Activated CD8-positive, alpha-beta memory T cell treated with anti-CD3 and anti-CD28 coated beads, Interleukin-2, amount 50 U/mL, for 1 hour (primary cell): Measurements from ENCODE around the gene KRTAP4-1.
"Not testable (repeated sequence)": the region's sequence is repeated elsewhere in the genome, so short reads cannot be mapped to it uniquely, and the experiment has no call there.

Source experiments
- DNase-seq: peaks from one replicate; pipeline ENCODE4 v3.0.0-alpha.2; 2020; ENCODE audit errors: extremely low read depth

The KRTAP4-1 gene

DNA sequence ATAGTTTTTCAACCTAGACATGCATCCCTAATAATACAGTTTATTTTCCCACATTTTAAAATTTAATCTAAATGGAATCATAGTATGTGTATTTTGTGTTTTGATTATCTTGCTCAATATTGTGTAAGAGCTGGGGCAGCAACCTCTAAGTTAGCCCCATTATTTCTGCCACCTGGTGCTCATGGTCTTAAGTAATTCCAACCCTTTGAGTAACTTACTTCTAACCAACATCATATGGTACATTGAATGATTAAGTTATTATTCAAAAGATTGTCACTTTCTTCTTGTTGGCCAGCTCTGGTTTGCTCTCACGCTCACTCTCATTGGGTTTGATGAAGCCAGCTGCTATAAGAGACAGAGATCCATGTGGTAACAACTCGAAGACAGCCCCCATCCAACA is 12.8 kb downstream of the KRTAP4-1 start:
- DNase-seq = no peak

DNA sequence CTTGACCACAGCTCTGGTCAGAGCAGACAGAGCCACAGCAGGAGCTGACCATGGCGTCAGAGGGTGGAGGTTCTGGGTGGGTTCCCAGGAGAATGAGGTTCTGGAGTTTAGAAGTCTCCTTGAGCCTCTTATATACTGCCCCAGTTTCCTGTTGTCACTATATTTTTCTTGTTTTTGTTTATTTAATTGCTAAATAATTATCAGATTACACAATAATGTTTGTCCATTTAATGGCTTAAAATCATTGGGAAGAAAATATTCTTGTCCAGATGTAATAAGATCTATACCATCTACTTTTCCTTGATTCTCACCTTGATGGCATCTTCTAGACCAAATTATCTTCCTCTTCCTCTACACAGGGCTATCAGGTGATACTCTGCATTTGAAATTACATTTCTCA is 16.6 kb downstream of the KRTAP4-1 start, which contains the start of gene KRTAP4-3:
Gene KRTAP4-3 (minus strand): TSS at position 101 of the 400 bp plus-strand sequence. CDS start 49 bp downstream, at position 52.
- no peak for DNase-seq

DNA sequence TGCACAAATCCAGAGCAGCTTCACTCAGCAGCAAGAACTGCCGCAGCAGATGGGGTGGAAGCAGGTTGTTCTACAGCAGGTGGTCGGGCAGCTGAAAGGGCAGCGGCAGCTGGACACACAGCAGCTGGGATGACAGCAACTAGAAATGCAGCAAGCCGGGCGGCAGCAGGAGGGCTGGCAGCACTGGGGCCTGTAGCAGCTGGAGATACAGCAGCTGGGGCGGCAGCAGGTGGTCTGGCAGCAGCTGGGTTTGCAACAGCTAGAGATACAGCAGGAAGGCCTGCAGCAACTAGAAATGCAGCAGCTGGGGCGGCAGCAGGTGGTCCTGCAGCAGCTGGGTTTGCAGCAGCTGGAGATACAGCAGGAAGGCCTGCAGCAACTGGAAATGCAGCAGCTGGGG is 17.1 kb downstream of the KRTAP4-1 start:
- DNase-seq = no peak

DNA sequence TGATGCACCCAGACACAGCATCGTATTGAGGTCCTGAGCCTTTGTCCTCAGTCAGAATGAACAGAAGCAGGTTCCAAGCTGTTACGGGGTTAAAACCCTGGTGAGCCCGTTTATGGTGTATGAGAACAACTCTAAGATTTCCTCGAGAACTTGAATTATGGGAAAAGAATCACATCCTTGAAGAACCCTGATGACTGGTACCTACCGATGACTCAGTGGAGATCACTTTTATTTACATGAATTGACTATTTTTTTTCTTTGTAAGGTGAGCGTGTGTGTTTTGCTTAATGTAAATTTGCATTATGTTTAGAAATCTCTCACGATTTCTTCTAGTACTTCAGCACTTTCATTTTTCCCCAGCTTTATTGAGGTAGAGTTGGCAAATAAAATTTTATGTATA is 20.9 kb downstream of the KRTAP4-1 start:
- no peak for DNase-seq

DNA sequence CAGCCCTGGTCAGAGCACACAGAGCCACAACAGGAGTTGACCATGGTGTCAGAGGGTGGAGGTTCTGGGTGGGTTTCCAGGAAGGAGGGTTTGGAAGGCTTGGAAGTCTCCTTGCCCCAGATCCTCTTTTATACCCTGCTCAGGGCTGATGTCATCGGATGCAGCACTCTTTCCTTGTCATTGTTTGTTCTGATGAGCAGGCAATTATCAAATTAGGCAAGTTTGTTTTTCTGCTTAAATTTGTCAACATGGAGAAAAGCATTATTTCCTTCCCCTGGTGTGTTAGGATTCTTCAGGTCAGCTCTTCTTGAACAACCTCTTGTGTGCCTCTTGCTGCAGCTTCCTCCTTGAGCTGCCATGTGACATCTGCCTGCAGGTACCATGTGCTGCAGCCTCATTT is 24.1 kb downstream of the KRTAP4-1 start, which contains the start of gene KRTAP4-4:
Gene KRTAP4-4 (minus strand): TSS at position 101 of the 400 bp plus-strand sequence. CDS start 57 bp downstream, at position 44.
- no peak for DNase-seq

- not testable (repeated sequence) for DNase-seq
Observed at GRCh38 chr17:41160190-41160589, 24.5 kb downstream of the KRTAP4-1 start.

GRCh38 chr17:41153856-41154255 is 30.9 kb downstream of the KRTAP4-1 start:
- no peak for DNase-seq

- DNase-seq = no peak
Observed at GRCh38 chr17:41151525-41151924, 33.2 kb downstream of the KRTAP4-1 start.

DNA sequence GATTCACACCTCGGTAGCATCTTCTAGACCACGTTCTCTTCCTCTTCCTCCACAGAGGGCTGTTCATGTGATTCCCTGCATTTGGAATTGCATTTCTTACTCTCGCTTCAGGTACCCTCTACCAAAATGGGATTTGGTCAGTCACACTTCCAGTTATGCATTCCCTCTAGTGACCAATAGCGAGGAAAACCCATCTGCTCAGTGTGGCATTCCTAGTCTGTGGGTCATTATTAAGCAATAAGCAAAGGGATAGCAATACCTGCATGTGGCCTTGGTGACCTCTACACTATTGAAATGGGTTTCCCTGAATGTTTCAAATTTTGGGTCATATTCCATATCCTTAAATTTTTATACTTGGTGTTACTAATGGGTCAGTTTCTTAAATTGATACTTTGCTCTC is 34.7 kb downstream of the KRTAP4-1 start:
- DNase-seq = no peak

DNA sequence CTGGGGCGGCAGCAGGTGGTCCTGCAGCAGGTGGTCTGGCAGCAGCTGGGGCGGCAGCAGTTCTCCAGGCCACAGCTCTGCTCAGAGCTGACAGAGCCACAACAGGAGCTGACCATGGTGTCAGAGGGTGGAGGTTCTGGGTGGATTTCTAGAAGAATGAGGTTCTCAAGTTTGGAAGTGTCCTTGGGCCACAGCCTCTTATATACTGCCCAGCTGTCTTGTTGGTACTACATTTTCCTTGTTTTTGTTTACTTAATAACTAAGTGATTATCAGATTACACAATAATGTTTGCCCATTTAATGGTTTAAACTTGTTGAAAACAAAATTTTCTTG is 35.1 kb downstream of the KRTAP4-1 start, which contains the start of gene KRTAP4-5:
Gene KRTAP4-5 (minus strand): TSS at position 174 of the 334 bp plus-strand sequence. CDS start 58 bp downstream, at position 116.
- no peak for DNase-seq

DNA sequence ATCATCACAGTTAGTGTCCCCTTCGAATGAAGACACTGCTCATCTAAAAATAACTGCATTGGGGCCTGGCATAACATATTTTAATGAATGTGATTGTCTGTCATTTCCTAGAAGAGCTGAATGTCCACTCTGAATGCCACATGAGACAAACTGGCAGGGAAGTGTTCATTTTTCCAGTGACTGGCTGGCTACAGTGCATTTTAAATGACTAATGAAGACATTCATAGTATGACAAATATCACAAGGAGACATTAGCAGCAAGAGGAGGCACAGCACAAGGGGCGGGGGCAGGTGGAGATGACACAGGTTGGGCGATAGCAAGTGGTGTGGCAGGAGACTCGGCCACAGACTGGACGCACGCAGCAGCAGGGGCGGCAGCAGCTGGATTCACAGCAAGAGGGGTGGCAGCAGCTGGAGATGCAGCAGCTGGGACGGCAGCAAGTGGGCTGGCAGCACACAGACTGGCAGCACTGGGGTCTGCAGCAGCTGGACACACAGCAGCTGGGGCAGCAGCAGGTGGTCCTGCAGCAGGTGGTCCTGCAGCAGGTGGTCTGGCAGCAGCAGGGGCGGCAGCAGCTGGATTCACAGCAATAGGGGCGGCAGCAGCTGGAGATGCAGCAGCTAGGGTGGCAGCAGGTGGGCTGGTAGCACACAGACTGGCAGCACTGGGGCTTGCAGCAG is 35.6 kb downstream of the KRTAP4-1 start:
- not testable (repeated sequence) for DNase-seq

- DNase-seq = no peak
Observed at GRCh38 chr17:41147531-41148204, 37.0 kb downstream of the KRTAP4-1 start.

DNA sequence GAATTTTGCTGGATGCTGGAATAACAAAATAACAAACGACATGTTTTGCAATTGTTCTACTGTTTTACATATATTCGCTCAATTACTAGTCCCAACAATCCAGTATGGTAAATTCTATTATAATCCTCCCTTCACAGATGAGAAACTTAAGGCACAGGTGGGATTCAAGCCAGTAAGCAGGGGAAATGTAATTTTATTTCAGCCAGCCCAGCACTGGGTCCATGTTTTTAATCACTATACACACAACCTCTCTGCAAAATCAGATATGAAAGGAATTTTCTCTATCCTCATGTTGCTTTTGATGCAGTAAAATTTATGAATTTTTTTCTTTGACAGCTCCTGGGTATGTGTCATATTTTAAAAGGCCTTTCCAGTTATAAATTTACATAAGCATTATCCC is 39.5 kb downstream of the KRTAP4-1 start:
- DNase-seq = no peak

GRCh38 chr17:41144846-41145245 is 39.9 kb downstream of the KRTAP4-1 start:
- no peak for DNase-seq

DNA sequence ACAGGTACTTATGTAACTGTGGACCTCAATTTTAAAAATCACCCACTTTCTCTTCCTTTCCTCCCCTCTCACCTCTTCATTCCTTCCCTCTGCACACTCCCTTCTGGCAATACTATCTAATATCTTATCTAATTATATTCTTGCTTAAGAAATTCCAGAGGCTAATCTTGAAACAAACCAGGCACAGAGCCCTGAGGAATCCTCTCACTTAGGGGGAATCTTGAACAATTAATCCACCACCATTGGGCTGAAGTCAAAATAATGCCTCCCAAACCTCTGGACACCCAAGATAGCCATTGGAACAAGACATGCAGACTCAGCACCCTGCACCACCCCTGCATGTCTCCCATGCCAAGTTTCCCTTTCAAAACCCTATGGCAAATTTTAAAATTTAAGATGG is 43.4 kb downstream of the KRTAP4-1 start:
- no peak for DNase-seq

DNA sequence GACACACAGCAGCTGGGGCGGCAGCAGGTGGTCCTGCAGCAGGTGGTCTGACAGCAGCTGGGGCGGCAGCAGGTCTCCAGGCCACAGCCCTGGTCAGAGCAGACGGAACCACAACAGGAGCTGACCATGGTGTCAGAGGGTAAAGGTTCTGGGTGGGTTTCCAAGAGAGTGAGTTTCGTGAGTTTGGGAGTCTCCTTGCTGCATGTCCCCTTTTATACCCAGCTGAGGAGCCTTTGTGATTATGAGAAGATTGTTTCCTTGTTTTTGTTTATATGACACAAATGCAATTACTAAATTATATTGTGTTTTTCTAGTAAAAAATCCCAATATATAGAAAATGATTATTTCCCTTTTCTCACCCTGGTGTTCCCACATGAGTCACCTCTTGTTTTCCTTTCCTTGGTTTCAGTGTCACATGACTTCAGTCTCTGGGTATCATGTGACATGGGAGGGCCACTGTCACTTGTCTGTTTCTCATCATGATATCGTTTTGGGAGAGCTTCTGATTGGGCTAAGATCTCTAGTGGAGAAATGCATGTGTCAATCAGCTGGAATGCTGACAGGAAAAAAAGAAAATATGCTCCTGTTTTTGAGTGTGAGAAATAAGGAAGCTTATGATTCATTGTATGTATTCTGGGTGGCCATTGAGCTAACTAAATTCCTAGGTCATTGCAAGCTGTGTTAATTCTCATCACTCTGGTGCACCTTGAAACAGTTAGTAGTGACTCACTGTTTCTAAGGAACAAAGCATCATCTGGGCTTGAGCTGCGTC is 44.2 kb downstream of the KRTAP4-1 start, which contains the start of gene KRTAP4-6:
Gene KRTAP4-6 (minus strand): TSS at position 185 of the 772 bp plus-strand sequence. CDS start 57 bp downstream, at position 128.
- no peak for DNase-seq

GRCh38 chr17:41139865-41140264 is 44.8 kb downstream of the KRTAP4-1 start:
- not testable (repeated sequence) for DNase-seq
